CD4-positive, alpha-beta T cell treated with Interleukin-2 at 100 ng/mL for 4 hours (primary cell): Measurements from ENCODE around the gene CTSO.
"Not testable (repeated sequence)": the region's sequence is repeated elsewhere in the genome, so short reads cannot be mapped to it uniquely, and the experiment has no call there.

ENCODE experiments used
- DNase-seq: peaks from one replicate; pipeline ENCODE4 v3.0.0-alpha.2; 2020; ENCODE audit warnings: low spot score

The CTSO gene

DNA sequence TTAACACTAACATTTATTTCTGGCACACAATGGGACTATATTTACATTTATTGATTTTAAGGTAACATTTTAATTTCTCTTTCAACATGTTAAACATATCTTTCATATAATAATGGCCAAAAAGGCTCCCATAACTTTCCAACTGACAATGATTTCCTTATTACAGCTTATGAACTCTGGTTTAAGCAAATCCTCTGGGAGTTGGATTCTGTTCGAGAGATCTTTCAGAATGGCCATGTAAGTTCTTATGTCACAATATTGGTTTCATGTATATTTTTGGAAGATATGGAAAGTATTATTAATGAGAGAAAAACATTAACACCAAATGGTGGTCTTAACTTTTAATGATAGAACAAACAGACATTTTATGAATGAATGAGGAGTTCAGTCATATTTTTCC lies 46.1 kb downstream of the CTSO start:
- no peak for DNase-seq

DNA sequence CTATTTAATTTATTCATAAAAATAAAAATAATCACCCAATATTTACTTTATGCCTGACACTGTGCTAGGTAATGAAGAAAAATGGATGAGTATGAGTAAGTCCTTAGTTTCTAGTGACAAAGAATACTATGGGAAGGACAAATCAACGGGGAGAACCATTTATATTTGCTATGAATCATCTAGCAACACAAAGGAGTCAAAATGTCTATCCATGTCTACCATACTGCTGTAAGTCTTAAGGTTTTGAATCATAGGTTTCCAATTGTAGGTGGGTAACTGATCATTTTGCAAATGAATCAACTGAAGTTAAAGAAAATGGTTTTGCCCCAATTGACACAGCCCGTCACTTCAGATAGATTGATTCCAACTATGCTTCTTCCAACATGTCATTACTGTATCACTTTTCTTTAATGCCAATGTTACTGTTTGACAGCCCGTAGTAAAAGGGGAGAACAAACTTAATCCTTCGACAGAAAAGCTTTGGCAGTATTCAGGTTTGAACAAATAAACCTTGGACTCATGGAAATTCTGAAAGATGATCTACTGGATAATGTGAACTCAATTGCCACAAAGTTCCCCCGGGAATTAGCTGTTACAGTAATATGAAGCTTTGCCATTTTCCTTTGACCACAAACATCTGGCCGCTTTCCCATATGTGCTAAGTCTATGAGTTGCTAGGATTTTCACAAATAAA lies 47.0 kb downstream of the CTSO start:
- no peak for DNase-seq

DNA sequence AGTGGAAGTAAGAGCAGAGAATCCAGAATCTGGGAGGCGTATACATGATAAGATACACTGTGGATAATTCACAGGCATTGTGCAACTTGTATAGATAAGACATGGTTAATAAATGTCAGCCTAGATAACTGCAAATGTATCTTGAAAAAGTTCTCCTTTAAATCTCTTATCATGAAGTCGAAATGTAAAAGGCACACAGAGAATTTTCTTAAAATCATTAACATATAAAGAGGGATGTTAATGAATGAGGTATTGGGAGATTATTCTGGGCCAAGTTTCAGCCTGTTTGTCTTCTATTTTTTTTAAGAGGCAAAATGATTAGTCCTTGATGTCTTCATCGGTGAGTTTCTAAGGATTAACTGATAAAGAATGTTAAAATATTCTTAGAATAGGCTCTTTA lies 49.3 kb downstream of the CTSO start:
- DNase-seq = no peak

DNA sequence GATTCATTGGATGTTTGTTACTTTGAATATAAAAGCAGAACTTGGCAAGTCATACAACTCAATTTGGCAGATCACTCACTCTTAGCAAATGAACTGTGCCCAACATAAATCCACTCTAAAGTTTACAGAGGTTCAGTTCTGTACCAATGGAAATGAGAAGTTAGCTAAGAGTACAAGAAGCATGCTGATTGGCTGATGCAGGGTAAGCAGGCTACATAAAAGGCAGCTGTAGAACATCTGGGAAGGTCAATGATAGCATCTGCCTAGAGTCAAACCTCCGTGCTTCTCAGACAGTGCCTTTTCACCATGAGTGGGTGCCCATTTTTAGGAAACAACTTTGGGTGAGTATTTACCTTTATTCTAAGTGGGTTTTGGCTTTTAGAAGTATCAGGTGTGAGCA lies 50.2 kb downstream of the CTSO start, which contains the start of gene TDO2:
Gene TDO2, plus strand, starts transcription at position 244 of the 400 bp plus-strand sequence. Its CDS starts 63 bp downstream, at position 307.
- DNase-seq = no peak

DNA sequence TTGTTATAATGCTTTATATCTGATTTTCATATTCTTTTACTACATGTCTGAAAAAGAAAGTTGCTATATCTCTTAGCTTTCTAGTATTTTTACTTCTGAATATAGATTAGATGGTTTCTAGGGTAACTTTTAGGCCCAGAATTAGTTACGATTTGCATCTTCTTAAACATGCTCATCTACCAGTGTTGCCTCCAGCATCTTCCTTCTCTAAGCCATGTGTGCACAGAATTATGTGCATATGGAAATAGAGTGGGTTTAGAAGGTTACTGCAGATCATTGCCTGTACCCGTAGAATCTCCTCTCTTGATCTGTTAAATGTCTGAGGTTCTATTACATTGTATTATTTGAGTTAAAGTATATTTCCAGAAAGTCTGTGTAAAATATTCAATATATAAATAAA lies 52.7 kb downstream of the CTSO start:
- DNase-seq = no peak

DNA sequence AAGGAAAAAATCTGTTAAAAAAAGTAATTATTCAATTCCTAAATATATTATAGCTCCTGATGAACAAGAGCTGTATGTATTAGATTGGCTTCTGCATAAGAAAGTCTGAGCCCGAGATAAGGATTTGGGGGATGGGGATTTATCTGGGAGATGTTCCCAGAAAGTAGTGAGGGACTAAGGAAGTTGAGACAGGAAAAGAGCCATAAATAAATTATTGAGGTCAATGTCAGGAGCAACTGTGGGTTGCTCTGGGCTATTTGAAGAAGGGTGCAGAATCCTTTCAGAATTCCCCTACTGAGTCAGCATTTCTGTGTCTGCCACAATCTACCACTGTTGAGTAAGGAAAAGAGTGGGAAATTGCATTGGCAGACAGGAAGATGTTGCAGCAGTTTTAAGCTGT lies 53.3 kb downstream of the CTSO start:
- no peak for DNase-seq

DNA sequence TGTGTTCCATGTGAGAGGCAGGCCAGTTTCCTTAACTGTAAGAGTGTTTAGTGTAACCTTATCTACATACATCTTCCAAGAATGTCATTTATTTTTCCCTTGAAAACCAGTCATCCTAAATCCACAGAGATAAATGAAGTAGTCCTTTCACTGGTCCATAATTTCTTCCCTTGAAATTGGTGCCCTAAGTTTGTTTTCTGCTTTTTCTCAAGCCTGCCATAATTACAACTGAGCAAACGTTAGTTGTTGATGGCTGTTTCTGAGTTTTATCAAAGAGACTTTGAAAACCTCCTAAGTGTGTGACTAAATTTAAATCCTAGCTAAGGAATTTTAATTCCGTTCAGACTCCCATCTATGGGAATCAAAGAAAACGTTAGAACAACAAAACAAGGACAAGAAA lies 53.8 kb downstream of the CTSO start:
- DNase-seq = no peak

DNA sequence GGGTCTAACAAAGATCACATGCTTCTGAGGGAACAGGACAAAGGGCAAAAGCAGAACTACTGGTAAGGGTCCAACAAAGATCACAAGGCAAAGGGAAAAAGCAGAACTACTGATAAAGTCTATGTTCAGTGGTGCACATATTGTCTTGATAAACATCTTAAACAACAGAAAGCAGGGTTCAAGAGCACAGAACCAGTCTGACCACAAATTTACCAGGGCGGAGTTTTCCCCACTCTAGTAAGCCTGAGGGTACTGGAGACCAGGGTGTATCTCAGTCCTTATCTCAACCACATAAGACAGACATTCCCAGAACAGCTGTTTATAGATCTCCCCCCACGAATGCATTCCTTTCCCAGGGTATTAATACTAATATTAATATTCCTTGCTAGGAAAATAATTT lies 55.3 kb downstream of the CTSO start:
- DNase-seq = not testable (repeated sequence)

DNA sequence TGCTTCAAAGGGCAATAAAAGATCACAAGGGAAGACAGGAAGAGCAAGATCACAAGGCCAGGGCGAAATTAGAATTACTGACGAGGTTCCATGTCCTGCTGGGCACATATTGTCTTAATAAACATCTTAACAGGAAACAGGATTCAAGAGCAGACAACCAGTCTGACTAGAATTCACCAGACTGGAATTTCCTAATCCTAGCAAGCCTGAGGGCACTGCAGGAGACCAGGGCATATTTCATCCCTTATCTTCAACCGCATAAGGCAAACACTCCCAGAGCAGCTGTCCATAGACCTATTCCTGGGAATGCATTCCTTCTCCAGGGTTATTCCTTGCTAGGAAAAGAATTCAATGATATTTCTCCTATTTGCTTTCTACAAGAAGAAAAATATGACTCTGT lies 62.6 kb downstream of the CTSO start:
- no peak for DNase-seq

DNA sequence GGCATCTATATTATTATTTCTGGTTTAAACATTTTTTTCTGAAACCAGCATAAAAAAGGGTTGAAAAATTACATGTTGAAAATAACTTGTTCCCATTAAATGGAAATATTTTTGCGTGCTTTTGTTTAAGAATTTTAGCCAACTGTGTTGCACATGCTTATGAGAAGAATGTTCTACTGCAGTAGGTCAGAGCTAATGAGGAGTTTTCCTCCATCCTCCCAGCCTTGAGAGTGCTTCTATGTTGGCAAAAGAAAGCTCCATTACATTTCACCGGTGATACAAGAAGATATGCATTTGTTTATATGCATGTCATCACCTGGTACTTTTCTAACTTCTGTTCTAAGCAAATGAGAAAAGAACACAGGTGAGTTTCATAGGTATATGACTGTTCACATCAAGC lies 63.7 kb downstream of the CTSO start:
- DNase-seq = no peak

DNA sequence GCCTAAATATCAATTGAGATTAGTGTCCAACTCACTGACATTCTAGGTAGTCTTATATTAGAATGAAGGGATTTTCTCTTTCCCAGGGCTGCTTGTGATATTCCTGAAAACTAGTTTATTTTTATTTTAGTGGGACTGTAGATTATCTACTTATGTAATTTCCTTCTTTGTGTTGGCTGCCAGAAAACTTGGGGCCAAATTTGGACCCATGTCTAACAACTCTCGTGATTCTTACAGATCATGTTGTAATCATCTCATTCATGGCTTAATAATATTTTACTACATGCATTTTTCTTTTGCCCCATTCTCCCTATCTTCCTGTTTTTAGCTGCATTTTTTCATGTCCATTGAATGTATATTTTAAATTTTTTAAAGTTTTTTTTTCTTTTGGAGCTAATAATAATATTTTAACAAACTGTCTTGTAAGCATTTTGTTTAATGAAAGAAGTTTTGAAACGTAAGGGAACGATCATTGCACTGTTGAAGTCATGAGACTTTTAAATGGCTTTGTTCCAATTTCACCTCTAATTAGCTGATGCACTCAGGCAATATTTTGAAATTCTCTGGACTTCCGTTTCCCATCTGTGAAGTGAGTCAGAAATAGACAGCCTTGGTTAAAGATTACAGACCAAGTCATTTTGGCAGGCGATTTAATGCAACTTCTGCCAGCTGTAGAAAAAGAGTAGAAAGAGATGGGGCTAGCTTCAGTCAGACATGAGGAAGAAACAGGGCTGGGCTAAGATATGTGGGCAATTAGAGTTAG lies 64.5 kb downstream of the CTSO start:
- DNase-seq = no peak

DNA sequence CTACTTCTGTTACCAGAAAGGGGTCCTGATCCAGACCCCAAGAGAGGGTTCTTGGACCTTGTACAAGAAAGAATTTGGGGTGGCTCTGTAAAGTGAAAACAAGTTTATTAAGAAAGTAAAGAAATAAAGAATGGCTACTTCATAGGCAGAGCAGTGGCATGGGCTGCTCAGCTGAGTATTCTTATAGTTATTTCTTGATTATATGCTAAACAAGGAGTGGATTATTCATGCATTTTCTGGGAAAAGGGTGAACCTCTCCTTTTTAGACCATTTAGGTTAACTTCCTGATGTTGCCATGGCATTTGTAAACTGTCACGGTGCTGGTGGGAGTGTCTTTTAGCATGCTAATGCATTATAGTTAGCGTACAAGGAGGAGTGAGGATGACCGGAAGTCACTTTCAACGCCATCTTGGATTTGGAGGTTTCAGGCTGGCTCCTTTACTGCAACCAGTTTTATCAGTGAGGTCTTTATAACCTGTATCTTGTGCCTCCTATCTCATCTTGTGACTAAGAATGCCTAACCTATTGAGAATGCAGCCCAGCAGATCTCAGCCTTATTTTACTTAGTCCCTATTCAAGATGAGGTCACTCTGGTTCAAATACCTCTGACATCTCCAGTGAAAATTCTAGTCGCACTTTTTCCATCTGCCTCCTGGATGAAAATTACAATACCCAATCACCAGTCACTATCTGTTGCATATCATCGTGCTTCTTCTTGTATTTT lies 65.7 kb downstream of the CTSO start:
- no peak for DNase-seq

DNA sequence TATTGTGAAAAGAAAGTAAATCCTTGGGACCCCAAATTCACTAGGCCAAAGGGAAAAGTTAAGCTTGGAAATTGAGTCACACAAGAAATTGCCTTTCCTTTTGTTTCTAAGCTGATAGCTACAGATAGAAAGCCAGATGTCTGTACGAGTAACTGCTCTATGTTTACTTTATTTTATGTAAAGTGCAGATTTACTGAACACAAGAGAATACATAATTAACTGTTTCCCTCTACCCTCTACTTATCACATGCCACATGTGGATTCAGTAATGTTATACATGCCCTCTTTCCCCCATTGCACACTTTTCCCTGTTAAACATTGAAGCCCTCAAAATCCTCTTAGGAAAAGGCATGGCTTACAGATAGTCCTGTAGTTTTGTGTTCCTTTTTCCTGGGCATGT lies 66.6 kb downstream of the CTSO start:
- DNase-seq = no peak

DNA sequence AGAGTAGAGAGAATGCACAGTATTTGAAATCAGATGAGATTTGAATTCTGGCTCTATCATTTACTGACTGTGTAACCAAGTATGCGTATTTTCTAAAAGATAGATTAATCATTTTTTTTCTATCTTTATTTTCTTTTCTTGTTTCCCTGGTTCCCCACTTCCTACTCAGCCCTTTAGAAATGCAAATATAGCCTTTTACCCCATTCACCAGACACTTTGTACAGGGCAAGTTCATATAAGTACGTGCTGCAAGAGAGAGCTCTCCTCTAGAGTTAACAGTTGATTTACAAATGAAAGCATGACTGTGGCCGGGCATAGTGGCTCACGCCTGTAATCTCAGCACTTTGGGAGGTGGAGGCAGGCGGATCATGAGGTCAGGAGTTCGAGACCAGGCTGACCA lies 68.0 kb downstream of the CTSO start:
- DNase-seq = no peak

DNA sequence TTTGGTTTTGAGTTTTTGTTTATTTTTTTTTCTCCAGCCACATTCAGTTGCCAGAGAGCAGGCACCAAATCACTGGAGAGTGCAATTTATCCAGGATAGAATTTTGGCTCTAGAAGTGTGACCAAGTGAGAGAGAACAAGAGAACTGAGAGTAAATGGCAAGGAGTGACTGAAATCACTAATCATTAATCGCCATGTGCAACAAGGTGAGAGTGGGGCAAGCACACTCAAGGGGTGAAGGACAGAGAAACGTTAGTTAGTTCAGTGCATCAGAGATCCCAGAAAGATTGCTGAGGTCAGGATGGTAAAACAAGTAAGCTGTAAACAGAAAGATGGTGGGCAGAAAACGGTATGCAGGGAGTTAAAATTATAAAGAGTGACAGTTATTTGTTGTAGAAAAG lies 69.8 kb downstream of the CTSO start:
- DNase-seq = no peak

DNA sequence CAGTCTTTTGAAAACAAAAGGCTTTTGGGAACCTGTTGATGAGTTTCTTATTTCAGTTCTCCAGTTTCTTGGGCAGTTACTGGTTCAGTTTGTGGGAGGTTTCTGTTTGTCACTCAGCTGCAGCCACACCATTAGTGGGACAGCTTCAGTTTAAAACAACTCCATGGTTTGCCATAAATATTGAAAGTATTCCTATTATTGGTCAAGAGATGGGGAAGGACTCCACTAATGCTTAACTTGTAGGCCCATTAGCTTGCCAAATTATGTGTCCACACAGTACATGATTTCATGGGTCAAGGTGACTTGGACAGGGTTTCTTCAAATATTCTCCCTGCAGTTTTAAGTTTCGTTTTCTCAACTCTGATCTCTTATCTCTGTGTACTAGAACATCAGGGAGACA lies 72.1 kb downstream of the CTSO start:
- DNase-seq = no peak

DNA sequence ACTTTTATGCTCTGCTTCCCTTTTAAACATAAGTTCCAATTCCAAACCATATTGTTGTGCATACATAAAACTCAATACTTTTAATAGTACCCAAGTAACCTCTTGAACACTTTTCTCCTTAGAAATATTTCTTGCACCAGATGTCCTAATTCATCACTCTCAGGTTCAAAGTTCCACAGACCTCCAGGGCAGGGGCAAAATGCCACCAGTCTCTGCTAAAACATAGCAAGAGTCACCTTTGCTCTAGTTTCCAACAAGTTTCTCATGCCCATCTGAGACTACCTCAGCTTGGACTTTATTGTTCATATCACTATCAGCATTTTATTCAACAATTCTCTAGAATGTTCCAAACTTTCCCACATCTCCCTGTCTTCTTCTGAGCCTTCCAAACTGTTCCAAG lies 73.9 kb downstream of the CTSO start:
- DNase-seq = no peak

DNA sequence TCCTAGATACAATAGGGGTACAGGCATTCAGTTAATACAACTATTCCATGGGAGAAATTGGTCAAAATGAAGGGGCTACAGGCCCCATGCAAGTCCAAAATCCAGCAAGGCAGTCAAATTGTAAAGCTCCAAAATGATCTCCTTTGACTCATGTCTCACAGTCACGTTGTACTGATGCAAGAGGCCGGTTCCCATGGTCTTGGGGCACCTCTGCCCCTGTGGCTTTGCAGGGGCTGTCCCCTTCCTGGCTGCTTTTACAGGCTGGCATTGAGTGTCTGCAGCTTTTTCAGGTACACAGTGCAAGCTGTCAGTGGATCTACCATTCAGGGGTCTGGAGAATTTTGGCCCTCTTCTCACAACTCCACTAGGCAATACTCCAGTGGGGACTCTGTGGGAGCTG lies 75.1 kb downstream of the CTSO start:
- DNase-seq = no peak

DNA sequence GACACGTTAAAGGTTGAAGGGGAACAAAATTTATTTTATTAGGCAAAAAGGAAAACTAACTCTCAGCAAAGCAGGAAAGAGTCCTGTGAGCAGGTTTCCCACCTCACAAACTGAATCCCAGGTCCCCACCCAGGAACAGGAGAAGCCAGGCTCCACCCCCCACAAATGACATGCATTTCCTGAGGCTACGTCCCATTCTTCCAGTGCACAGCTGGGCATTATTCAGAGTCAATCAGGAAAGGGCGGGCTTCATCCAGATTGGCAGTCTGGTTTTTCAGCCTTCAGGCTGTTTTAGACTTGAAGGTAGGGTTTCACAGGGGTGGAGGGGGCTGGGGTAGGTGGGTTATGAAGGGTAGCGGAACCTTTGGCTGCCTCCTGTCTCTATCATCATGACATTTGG lies 75.7 kb downstream of the CTSO start:
- no peak for DNase-seq

DNA sequence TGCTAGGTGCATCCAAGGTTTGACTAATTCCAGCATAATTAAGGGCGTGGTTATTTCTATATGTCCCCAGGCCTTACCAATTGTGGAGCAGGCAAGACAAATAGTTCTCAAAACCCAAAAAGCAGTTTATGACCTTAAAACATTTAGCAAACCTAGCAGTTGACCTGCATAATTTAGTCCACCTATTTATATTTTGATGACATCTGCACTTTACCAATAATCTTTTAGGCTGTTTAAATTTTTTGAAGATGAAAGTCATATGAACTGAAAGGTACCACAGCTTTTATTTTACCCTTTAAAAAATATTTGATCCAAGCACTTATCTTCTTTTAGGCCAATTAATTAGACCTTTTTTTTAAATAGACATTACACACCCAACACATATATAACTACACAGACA lies 77.8 kb downstream of the CTSO start:
- no peak for DNase-seq
